Measurements from ENCODE around the gene GJC1.
"Not testable (repeated sequence)": the region's sequence is repeated elsewhere in the genome, so short reads cannot be mapped to it uniquely, and the experiment has no call there.

GJC1 gene

DNA sequence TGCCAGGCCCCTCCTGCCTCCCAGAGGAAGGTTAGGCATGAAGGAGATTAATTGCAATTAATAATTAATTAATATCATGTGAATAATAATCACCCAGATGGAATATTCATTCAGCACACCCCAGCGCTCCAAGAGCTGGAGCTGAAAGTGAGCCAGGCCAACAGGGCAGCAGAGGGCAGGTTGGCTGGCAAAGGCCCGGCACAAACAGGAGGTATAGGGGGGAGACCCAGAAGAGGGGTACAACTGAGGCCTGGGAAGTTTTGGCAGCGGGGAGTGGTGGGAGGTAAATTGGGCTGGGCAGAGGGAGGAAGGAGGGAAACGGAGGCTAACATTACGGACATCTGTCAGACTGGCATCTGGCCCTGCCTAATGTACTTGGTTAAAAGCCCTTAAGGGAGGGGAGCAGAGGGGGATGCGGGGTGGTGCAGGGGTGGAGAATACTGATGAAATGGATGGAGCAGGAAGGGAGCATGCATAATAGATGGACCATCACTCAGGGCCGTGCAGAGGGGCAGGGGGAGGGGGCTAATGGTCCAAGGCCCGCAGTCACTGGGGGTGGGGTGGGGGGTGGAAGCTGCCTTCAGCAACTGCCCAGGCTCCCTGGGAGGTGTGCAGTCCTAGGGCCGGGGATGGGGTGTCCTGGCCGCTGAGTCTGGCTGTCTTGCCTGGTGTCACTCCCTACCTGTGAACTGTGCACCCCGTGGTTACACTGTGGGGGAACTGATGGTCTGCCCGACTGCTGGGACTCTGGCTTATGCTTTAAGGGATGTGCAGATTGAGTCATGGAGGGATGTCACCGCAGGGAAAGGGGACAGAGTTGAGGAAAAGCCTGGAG lies 69.4 kb downstream of the GJC1 start:
- Histone ChIP-seq H3K36me3 (ENCODE audit: control insufficient read depth, insufficient read depth, low read length) (no peaks in the 10 kb centered on the region), H3K4me3 (ENCODE audit: insufficient read depth, low read depth, low read length, poor library complexity, severe bottlenecking) (no peak overlapping the region), H3K27me3 (replicated peaks; ENCODE audit: control insufficient read depth, insufficient read depth, low read length, poor library complexity, severe bottlenecking) (peaks cover 24% of the 10 kb centered on the region), H3K27ac (ENCODE audit: insufficient read depth, low read length, poor library complexity, severe bottlenecking) (no peak overlapping the region), H3K9me3 (ENCODE audit: control insufficient read depth, low read length) (no peaks in the 10 kb centered on the region), H3K4me1 (ENCODE audit: control insufficient read depth, insufficient read depth, low read length, poor library complexity, severe bottlenecking) (peaks cover 10% of the 10 kb centered on the region)
- DNase-seq: no peak

DNA sequence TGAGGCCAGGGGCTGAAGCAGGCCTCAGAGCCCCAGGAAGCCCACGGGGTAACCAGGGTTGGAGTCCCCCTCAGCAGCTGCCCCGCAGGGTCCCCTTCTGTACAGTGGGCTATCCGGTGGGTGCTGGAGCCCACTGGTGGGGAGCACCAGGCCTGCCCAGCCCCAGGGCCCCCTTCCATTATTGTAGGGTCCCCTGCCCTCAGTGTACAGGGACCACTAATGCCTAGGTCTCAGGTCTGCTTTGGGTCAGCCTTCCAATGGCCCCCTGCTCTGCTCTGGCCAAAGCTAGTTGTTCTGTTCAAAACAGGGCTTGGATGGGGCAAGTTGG lies 70.2 kb downstream of the GJC1 start:
- Histone ChIP-seq H3K4me3 (ENCODE audit: insufficient read depth, low read depth, low read length, poor library complexity, severe bottlenecking) (no peak overlapping the region), H3K9me3 (ENCODE audit: control insufficient read depth, low read length) (no peaks in the 10 kb centered on the region), H3K36me3 (ENCODE audit: control insufficient read depth, insufficient read depth, low read length) (no peaks in the 10 kb centered on the region), H3K4me1 (ENCODE audit: control insufficient read depth, insufficient read depth, low read length, poor library complexity, severe bottlenecking) (peaks cover 10% of the 10 kb centered on the region), H3K27ac (ENCODE audit: insufficient read depth, low read length, poor library complexity, severe bottlenecking) (no peak overlapping the region), H3K27me3 (replicated peaks; ENCODE audit: control insufficient read depth, insufficient read depth, low read length, poor library complexity, severe bottlenecking) (peaks cover 24% of the 10 kb centered on the region)
- DNase-seq: no peak

DNA sequence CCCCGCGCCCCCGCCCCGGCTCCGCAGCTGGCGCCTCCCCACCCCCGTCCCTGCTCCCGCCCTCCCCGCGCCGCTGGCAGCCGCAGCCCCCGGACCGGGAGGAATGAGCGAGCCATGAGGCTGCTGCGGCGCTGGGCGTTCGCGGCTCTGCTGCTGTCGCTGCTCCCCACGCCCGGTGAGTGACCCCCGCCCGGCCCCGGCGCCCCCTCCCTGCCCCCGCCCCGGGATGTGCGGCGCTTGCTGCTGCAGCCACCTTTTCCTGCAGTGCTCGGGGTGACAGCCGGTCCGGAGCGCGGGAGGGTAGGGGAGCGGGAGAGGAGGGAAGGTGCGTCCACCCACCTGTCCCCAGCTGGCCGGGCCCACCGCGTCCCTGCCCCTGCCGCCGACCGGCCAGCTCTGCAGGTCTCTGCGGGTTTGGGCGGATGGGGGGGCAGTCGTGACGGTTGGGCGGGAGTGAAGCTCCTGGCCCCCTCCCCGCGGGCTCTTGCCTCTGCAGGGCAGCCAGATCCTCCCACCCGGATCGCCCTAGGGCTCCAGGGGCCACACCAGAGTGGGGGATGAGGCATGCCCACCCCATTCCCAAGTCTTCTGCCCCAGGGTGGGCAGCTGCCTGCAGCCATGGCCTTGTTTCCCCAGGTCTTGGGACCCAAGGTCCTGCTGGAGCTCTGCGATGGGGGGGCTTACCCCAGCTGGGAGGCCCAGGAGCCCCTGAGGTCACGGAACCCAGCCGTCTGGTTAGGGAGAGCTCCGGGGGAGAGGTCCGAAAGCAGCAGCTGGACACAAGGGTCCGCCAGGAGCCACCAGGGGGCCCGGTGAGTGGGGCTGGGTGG lies 70.8 kb downstream of the GJC1 start:
- peaks cover 24% of the 10 kb centered on the region for H3K27me3 ChIP-seq (replicated peaks; ENCODE audit: control insufficient read depth, insufficient read depth, low read length, poor library complexity, severe bottlenecking)
- H3K4me1 ChIP-seq (ENCODE audit: control insufficient read depth, insufficient read depth, low read length, poor library complexity, severe bottlenecking): peaks cover 10% of the 10 kb centered on the region
- H3K9me3 ChIP-seq (ENCODE audit: control insufficient read depth, low read length): no peaks in the 10 kb centered on the region
- peak overlapping the region; percentile 39 for H3K4me3 ChIP-seq (ENCODE audit: insufficient read depth, low read depth, low read length, poor library complexity, severe bottlenecking)
- DNase-seq: no peak
- H3K27ac ChIP-seq (ENCODE audit: insufficient read depth, low read length, poor library complexity, severe bottlenecking): no peak overlapping the region
- H3K36me3 ChIP-seq (ENCODE audit: control insufficient read depth, insufficient read depth, low read length): no peaks in the 10 kb centered on the region

DNA sequence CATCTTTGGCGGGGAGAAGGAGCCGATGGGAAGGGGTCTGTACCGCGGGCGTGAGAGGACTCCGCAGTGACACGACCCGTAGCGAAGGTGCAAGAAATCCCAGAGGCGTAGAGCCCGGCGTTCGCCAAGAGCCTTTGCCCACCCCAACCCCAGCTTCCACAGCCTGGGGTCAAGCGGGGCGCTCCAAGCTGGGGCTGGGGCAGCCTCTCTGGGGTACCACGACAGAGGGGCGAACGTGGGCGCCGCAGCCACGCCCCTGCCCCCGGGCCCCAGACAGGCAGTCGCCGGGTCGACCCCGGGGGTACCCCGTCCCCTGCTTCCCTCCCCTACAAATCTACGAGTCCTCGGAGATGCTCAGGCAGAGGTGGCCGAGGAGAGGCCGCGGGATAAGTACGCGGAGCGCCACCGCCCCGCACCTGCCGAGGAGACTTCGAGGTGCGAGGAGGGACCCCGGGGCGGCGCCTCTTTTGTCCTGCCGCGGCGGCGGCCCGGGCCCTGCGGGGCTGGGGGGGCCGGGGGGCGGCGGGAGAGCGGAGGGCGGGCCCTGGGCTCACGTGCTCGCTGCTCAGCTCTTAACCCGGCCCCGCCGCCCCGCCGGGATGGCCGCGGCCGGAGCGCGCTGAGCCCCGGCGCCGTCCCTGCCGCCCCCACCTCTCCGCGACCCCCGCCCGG lies 71.5 kb downstream of the GJC1 start, which contains the start of gene ADAM11:
Gene ADAM11 (plus strand): TSS at position 575 of the 672 bp plus-strand sequence. CDS start 212 bp downstream, outside the sequence.
- Histone ChIP-seq H3K27me3 (replicated peaks; ENCODE audit: control insufficient read depth, insufficient read depth, low read length, poor library complexity, severe bottlenecking) (peaks cover 24% of the 10 kb centered on the region), H3K4me1 (ENCODE audit: control insufficient read depth, insufficient read depth, low read length, poor library complexity, severe bottlenecking) (peaks cover 10% of the 10 kb centered on the region), H3K27ac (ENCODE audit: insufficient read depth, low read length, poor library complexity, severe bottlenecking) (no peak within 1 kb of the TSS), H3K4me3 (ENCODE audit: insufficient read depth, low read depth, low read length, poor library complexity, severe bottlenecking) (peak within 1 kb of the TSS; percentile 39), H3K36me3 (ENCODE audit: control insufficient read depth, insufficient read depth, low read length) (no peaks in the 10 kb centered on the region), H3K9me3 (ENCODE audit: control insufficient read depth, low read length) (no peaks in the 10 kb centered on the region)
- no peak for DNase-seq

DNA sequence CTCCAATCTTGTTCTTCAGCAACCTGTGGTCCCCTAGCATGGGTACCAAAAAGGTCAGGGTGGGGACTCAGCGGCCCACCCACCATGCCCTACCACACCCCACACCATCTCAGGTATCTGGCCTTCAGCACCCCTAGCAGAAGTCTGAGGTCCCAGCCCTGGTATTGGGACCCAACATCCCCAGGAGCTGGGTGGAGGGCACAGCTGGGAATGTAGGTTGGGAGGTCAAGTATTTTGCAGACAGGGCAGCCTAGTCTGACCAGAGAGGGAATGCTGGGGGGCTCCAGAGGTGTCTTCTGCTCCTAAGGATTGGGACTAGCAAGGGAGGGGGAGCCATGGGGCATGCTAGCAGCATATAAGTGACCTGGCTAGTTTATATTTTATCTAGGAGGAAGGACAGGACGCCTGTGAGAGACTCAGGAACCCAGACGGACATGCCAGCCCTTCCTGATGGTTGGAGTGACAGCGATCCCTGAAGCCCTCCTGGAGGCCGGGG lies 72.1 kb downstream of the GJC1 start:
- Histone ChIP-seq H3K4me1 (ENCODE audit: control insufficient read depth, insufficient read depth, low read length, poor library complexity, severe bottlenecking) (peaks cover 10% of the 10 kb centered on the region), H3K36me3 (ENCODE audit: control insufficient read depth, insufficient read depth, low read length) (no peaks in the 10 kb centered on the region), H3K27me3 (replicated peaks; ENCODE audit: control insufficient read depth, insufficient read depth, low read length, poor library complexity, severe bottlenecking) (peaks cover 24% of the 10 kb centered on the region), H3K27ac (ENCODE audit: insufficient read depth, low read length, poor library complexity, severe bottlenecking) (no peak overlapping the region), H3K9me3 (ENCODE audit: control insufficient read depth, low read length) (no peaks in the 10 kb centered on the region), H3K4me3 (ENCODE audit: insufficient read depth, low read depth, low read length, poor library complexity, severe bottlenecking) (no peak overlapping the region)
- DNase-seq: no peak

DNA sequence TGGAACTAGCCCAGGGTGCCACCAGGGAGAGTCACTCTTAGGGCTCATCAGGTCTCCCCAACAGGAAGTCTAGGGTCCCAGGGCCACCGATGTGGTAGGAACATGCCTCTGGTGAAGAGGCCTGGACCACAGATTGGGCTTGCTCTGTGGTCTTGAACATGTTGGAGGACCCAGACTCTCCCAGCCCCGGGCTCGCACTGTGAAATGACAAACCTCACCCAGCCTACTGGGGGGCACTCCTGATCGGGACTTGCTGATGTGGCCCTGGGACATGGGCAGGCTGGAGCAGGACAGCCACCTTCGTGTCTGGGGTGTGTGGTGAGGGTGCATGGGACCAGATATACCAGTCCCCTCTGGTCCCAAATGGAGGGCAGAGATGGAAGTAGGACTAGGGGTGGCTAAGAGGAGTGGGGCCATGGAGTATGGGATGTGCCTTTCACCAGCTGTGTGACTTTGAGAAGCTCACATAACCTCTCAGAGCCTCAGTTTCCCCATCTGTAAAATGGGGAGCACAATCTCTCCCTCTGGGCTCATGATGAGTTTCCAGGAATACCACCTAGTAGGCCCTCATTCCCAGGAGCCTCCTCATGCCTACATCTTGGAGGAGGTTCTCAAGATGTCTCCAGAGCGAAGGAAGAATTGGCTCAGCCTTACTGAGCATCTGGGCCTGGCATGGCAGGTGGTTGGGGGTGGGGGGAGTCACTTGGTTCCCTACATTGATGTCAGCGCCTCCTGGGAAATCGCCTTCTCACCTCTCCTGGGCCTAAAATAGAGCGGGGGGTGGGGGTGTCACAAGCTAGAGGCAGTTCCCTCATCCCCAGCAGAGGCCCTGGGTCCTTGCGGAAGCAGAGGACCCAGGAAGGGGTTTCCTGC lies 72.8 kb downstream of the GJC1 start:
- Histone ChIP-seq H3K4me1 (ENCODE audit: control insufficient read depth, insufficient read depth, low read length, poor library complexity, severe bottlenecking) (peaks cover 10% of the 10 kb centered on the region), H3K9me3 (ENCODE audit: control insufficient read depth, low read length) (no peaks in the 10 kb centered on the region), H3K27ac (ENCODE audit: insufficient read depth, low read length, poor library complexity, severe bottlenecking) (no peak overlapping the region), H3K27me3 (replicated peaks; ENCODE audit: control insufficient read depth, insufficient read depth, low read length, poor library complexity, severe bottlenecking) (peaks cover 24% of the 10 kb centered on the region), H3K36me3 (ENCODE audit: control insufficient read depth, insufficient read depth, low read length) (no peaks in the 10 kb centered on the region), H3K4me3 (ENCODE audit: insufficient read depth, low read depth, low read length, poor library complexity, severe bottlenecking) (no peak overlapping the region)
- DNase-seq: no peak

DNA sequence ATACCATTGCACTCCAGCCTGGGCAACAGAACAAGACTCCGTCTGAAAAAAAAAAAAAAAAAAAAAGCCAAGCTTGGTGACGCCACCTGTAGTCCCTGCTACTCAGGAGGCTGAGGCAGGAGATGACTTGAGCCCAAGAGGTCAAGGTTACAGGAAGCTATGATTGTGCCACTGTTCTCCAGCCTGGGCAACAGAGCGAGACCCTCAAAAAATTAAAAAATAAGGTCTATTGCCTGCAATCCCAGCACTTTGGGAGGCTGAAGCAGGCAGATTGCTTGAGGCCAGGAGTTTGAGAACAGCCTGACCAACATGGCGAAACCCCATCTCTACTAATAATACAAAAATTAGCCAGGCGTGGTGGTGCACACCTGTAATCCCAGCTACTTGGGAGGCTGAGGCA lies 74.9 kb downstream of the GJC1 start:
- not testable (repeated sequence) for H3K36me3 ChIP-seq (ENCODE audit: control insufficient read depth, insufficient read depth, low read length); H3K9me3 ChIP-seq (ENCODE audit: control insufficient read depth, low read length); H3K27ac ChIP-seq (ENCODE audit: insufficient read depth, low read length, poor library complexity, severe bottlenecking); DNase-seq; H3K4me3 ChIP-seq (ENCODE audit: insufficient read depth, low read depth, low read length, poor library complexity, severe bottlenecking)
- Histone ChIP-seq H3K27me3 (replicated peaks; ENCODE audit: control insufficient read depth, insufficient read depth, low read length, poor library complexity, severe bottlenecking) (peaks cover 18% of the 10 kb centered on the region), H3K4me1 (ENCODE audit: control insufficient read depth, insufficient read depth, low read length, poor library complexity, severe bottlenecking) (peaks cover 10% of the 10 kb centered on the region)

DNA sequence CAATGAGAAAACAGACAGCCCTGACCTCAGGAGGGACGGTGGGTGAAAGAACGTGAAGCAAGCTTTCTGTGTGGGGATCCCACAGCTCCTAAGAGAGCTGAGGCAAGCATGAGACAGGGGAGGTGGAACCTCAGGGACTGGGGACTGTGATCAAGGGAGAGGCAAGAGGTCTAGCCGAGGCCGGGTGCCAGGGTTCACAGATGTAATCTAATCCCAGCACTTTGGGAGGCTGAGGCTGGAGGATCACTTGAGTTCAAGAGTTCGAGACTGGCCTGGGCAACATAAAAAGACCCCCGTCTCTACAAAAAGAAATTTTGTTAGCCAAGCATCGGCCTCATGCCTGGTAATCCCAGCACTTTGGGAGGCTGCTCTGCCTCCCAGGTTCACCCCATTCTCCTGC lies 75.8 kb downstream of the GJC1 start:
- Histone ChIP-seq H3K36me3 (ENCODE audit: control insufficient read depth, insufficient read depth, low read length) (no peaks in the 10 kb centered on the region), H3K27me3 (replicated peaks; ENCODE audit: control insufficient read depth, insufficient read depth, low read length, poor library complexity, severe bottlenecking) (peaks cover 9% of the 10 kb centered on the region), H3K27ac (ENCODE audit: insufficient read depth, low read length, poor library complexity, severe bottlenecking) (no peak overlapping the region), H3K4me3 (ENCODE audit: insufficient read depth, low read depth, low read length, poor library complexity, severe bottlenecking) (no peak overlapping the region), H3K4me1 (ENCODE audit: control insufficient read depth, insufficient read depth, low read length, poor library complexity, severe bottlenecking) (peaks cover 4% of the 10 kb centered on the region), H3K9me3 (ENCODE audit: control insufficient read depth, low read length) (no peaks in the 10 kb centered on the region)
- no peak for DNase-seq

Data from effector memory CD4-positive, alpha-beta T cell (primary cell).